Pancreas (tissue), 10 donors: ENCODE measurements around the gene MVK. TPM values are rescaled to one million over a fixed set of nuclear protein-coding genes. Genes with fewer than 3 reads are reported as not detected.

ENCODE experiments used
- ATAC-seq, 4 donors: fragments of 200-7000 bp; cut with Tn5 transposase; one replicate each; pipeline versions ENCODE4 v1.8.0 to v1.9.1; 2020; ENCODE audit warnings: mild to moderate bottlenecking in 4 of 4, moderate library complexity in 4 of 4
- DNase-seq, 6 donors: peaks; one replicate each; pipeline ENCODE4 v3.0.0-alpha.2; 2020
- FAIRE-seq: peaks from 2 replicates; lab custom pipeline; 2012; peaks lifted over from hg19 to GRCh38; lab: Jason Lieb, UNC
- H3K27ac ChIP-seq, 4 donors: fragments of 200-600 bp; sonication (generic); 1 replicate in 3 of 4; 2 replicates in 1 of 4; pipeline versions ENCODE4 v1.5.0 to v1.8.0; 2020
- H3K27me3 ChIP-seq, 4 donors: fragments of 200-600 bp; one replicate each; pipeline ENCODE4 v1.8.0; 2021
- H3K36me3 ChIP-seq, 3 donors: fragments of 200-600 bp; sonication (generic) in 1 of 3; one replicate each; pipeline versions ENCODE4 v1.5.0 to v1.8.0; 2020 to 2021
- H3K4me1 ChIP-seq, 3 donors: fragments of 200-600 bp; one replicate each; pipeline ENCODE4 v1.8.0; 2021
- H3K4me3 ChIP-seq, 4 donors: fragments of 200-600 bp; sonication (generic) in 2 of 4; one replicate each; pipeline versions ENCODE4 v1.5.0 to v1.8.0; 2020 to 2021
- H3K9me3 ChIP-seq, 4 donors: fragments of 200-600 bp; one replicate each; pipeline ENCODE4 v1.8.0; 2021
- CTCF ChIP-seq, 4 donors: fragments of 200-600 bp; sonication (generic) in 3 of 4; IDR thresholded peaks; one replicate each; pipeline versions ENCODE4 v1.5.0 to v1.8.0; 2021; ENCODE audit warnings: antibody characterized with exemption in 4 of 4
- WGBS, 2 donors: extraction: QIAGEN DNeasy Blood & Tissue Kit; methylation state at CpG; one replicate each; pipeline ENCODE4 v1.1.7; 2013; 5-methylcytosine and 5-hydroxymethylcytosine counted together
- intact Hi-C, 3 donors: fragments of 100-400 bp; cut with DNase I; formaldehyde crosslinking; loops; one replicate each; pipeline versions ENCODE4 v1.11.1 to v1.14.2; 2022
- polyA plus RNA-seq, 2 donors: library from polyadenylated mRNA; stranded (reverse); fragments of 200-250 nt; gene quantifications; one replicate each; pipeline ENCODE4 v1.2.3, GENCODE V29; 2013
- total RNA-seq, 6 donors: library from RNA; stranded (reverse); fragmentation: NEBNext Ultra II Directional in 4 of 6; extraction: Animal tissue kit (Norgen Biotek cat#: 25700) in 4 of 6; gene quantifications; one replicate each; pipeline versions ENCODE4 v1.2.1 to v1.2.4, GENCODE V29; 2021 to 2023
- donor health status: healthy with polysubstance abuse.
- donor health status: DM: no; HTN: no; CAD: no; lungs with moderate emphysema.
- donor health status: DM: no; HTN: no; CAD: no.
- donor health status: control.
- donor health status: control.
- donor health status: Bipolar disorder and iron deficiency.
- donor health status: DM: yes; HTN: yes; CAD: no.
- donor health status: DM: no; HTN: no; CAD: no.
- donor health status: DM: no; HTN: no; CAD: no.
- donor health status: DM: yes; HTN: yes; CAD: no.

MVK gene
- total and polyA plus RNA-seq, 8 donors: 5.8 to 15.9 (median 7.4) TPM

- peaks cover 0 to 15% (median 7%) of the 10 kb centered on the region in 3 donors for H3K4me1 ChIP-seq
- H3K9me3 ChIP-seq: no peaks in the 10 kb centered on the region
- TF ChIP-seq CTCF (IDR thresholded peaks at IDR 0.05): no peak
- H3K36me3 ChIP-seq: peaks cover 0 to 18% (median 4%) of the 10 kb centered on the region in 3 donors
- H3K27ac ChIP-seq: no peak overlapping the region
- FAIRE-seq (no peak), ATAC-seq (no peak), DNase-seq (no peak)
- no peak overlapping the region for H3K4me3 ChIP-seq
- no peaks in the 10 kb centered on the region for H3K27me3 ChIP-seq
- WGBS, 2 donors: 56 to 64% methylated on average over 3 of the region's 3 CpGs
- intact Hi-C loops: no loop called here
These were observed 2.1 kb downstream of the MVK start for GRCh38 chr12:109575683-109576082.

GRCh38 chr12:109577311-109577710 is 3.7 kb downstream of the MVK start:
- TF ChIP-seq CTCF (IDR thresholded peaks at IDR 0.05): no peak
- Histone ChIP-seq H3K9me3 (no peaks in the 10 kb centered on the region), H3K4me3 (no peak overlapping the region), H3K36me3 (peaks cover 0 to 18% (median 4%) of the 10 kb centered on the region in 3 donors), H3K27ac (no peak overlapping the region), H3K27me3 (no peaks in the 10 kb centered on the region), H3K4me1 (peaks cover 0 to 11% (median 7%) of the 10 kb centered on the region in 3 donors)
- intact Hi-C loops: no loop called here
- DNase-seq (no peak), FAIRE-seq (no peak), ATAC-seq (no peak)
- WGBS, 2 donors: 95 to 96% methylated on average over 1 of the region's 1 CpG

GRCh38 chr12:109578330-109578927 is 4.8 kb downstream of the MVK start:
- no peak overlapping the region for H3K27ac ChIP-seq
- FAIRE-seq (no peak), ATAC-seq (no peak), DNase-seq (no peak)
- TF ChIP-seq CTCF (IDR thresholded peaks at IDR 0.05): no peak
- 83 to 84% methylated on average over 8 of the region's 8 CpGs for WGBS, 2 donors
- H3K4me1 ChIP-seq: peaks cover 0 to 7% (median 7%) of the 10 kb centered on the region in 3 donors
- H3K9me3 ChIP-seq: no peaks in the 10 kb centered on the region
- intact Hi-C loops: no loop called here
- H3K36me3 ChIP-seq: peaks cover 0 to 18% (median 4%) of the 10 kb centered on the region in 3 donors
- H3K4me3 ChIP-seq: no peak overlapping the region
- no peaks in the 10 kb centered on the region for H3K27me3 ChIP-seq

GRCh38 chr12:109579639-109580038 is 6.0 kb downstream of the MVK start:
- 82 to 84% methylated on average over 7 of the region's 7 CpGs for WGBS, 2 donors
- FAIRE-seq: no peak
- peaks cover 0 to 18% (median 4%) of the 10 kb centered on the region in 3 donors for H3K36me3 ChIP-seq

More at GRCh38 chr12:109579639-109580038, 6.0 kb downstream of the MVK start:
- Histone ChIP-seq H3K27me3 (no peaks in the 10 kb centered on the region), H3K4me1 (peaks cover 0 to 3% (median under 1%) of the 10 kb centered on the region in 3 donors), H3K4me3 (no peak overlapping the region), H3K9me3 (no peaks in the 10 kb centered on the region), H3K27ac (no peak overlapping the region)
- no peak for ATAC-seq
- intact Hi-C loops: no loop called here
- no peak for TF ChIP-seq CTCF (IDR thresholded peaks at IDR 0.05)
- peak in 1 of 6 donors; percentile 16 for DNase-seq
